Gastroesophageal sphincter (tissue), 3 donors: ENCODE results near the gene GAL3ST3.

ENCODE experiments used
- CTCF ChIP-seq, 4 experiments: fragments of 200-600 bp in 2 of 4; fragments of 450-650 bp in 2 of 4; sonication (generic) in 1 of 4; IDR thresholded peaks; one replicate each; pipeline ENCODE4 v1.5.1; 2017 to 2019; ENCODE audit warnings: antibody characterized with exemption in 4 of 4, mild to moderate bottlenecking in 2 of 4, moderate library complexity in 2 of 4
- POLR2AphosphoS5 ChIP-seq: sonication (generic); formaldehyde crosslinking; IDR thresholded peaks from one replicate; pipeline ENCODE4 v1.6.1; 2017; ENCODE audit warnings: antibody characterized with exemption

- TF ChIP-seq POLR2AphosphoS5 (no peak), CTCF (IDR thresholded peaks at IDR 0.05) (no peak)
Observed at GRCh38 chr11:66042227-66042995, 6.5 kb downstream of the GAL3ST3 start.
